ENCODE results near the gene ATG4B.

GRCh38 chr2:241656190-241656741 lies 18.8 kb downstream of the ATG4B start:
- TF ChIP-seq EP300 (IDR thresholded peaks at IDR 0.05; ENCODE audit: borderline replicate concordance) = no peak
- no peak for TF ChIP-seq EGR1 (IDR thresholded peaks at IDR 0.05)
- no peak for TF ChIP-seq TAF1 (IDR thresholded peaks at IDR 0.05; ENCODE audit: low read depth)
